Stimulated activated CD4-positive, alpha-beta T cell treated with anti-CD3 and anti-CD28 coated beads, Interleukin-1b, Interleukin-23, amount 100 ng/mL, for 4 hours (primary cell): ENCODE results near the gene DTX4.

Experiments used
- DNase-seq, 2 donors: peaks; one replicate each; pipeline ENCODE4 v3.0.0-alpha.2; 2020; ENCODE audit warnings: low read depth in 2 of 2

Gene DTX4

GRCh38 chr11:59218893-59219292, 47.0 kb downstream of the DTX4 start:
- no peak for DNase-seq

- DNase-seq = no peak
These were observed 47.9 kb downstream of the DTX4 start for GRCh38 chr11:59219836-59220235.

DNA sequence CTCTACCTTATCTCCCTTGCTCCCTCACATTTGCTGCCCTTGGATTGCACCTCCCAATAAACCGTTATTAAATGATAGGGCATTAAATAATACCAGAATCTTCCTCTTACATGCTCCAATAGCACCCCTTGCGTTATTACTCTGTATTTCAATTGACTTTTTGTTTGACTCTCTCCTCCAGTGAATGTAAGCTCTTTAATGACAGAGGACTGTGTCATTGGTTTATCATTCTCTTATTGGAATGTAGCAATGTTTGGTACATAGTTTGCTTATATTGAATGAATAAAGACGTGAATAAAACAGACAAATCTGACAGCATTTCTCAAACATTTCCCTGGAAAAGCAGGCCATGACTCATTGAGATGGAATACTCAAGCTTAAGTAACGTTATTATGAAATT, 49.5 kb downstream of the DTX4 start:
- DNase-seq = no peak

DNA sequence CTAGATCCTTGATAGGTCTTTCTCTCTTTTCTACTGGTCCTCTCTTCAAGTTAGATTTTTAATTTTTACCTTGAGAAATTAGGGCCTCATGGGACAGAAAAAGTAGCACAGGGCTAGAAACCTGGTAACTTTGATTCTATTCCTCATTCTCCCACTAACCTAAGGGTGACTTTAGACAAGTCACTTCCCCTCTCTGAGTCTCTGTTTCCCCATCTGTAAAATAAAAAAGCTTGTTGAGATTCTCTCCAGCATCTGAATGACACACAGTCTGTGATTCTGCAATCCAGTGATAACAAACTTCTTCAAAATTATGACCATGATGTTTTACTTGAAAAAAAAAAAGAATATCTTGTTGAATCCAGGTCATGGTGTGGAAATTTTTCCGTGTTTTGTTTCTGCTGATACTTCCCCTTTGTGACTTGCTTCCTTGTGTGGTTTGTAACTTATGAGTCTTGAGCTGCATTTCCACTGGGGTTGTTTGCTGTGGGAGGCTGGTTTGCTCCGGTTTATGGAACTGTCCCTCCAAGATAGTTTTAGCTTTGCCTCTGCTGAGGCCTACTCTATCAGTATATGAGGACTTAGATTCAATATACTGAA, 50.6 kb downstream of the DTX4 start:
- no peak for DNase-seq

GRCh38 chr11:59223177-59223576, 51.2 kb downstream of the DTX4 start:
- no peak for DNase-seq

DNA sequence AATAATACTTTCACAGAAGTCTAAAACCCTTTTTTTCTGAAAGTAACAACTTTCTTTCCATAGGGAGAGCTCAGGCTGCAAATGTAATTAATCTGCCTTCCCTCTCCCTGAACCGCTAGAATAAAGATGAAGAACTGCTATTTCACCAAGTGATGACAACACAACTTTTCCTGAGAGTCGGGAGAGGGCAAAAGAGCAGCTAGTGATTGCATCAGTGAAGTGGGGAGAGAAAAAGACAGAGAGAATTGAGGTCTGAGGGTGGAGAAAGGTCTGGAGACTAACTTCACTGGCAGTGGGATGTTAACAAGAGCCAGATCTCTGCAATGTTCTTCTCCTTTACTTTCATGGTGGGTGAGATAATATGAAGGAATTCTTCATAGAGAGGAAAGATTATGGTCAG, 51.7 kb downstream of the DTX4 start:
- no peak for DNase-seq

GRCh38 chr11:59224351-59224928, 52.5 kb downstream of the DTX4 start:
- DNase-seq = no peak

GRCh38 chr11:59225017-59225416, 53.1 kb downstream of the DTX4 start:
- no peak for DNase-seq

- DNase-seq = no peak
These were observed 54.5 kb downstream of the DTX4 start for GRCh38 chr11:59226396-59226795.

DNA sequence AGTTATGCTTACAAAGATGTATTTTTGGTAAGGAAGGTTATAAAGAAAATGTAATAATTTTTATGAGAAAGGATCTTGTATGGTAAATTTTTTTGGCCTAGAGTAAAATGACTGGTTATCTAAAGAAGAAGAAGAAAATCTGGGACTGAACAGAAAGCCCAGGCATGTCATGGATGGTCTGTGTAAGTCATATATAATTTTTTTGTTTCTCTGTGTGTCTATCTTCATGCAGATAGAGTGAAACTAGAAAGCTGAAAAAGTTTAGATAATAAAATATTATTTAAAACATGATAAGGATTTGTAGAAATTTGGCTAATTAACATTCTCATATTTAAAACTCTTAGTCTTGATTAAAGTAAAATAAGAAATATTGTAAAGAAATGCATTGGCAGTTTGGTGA, 68.4 kb downstream of the DTX4 start:
- no peak for DNase-seq

DNA sequence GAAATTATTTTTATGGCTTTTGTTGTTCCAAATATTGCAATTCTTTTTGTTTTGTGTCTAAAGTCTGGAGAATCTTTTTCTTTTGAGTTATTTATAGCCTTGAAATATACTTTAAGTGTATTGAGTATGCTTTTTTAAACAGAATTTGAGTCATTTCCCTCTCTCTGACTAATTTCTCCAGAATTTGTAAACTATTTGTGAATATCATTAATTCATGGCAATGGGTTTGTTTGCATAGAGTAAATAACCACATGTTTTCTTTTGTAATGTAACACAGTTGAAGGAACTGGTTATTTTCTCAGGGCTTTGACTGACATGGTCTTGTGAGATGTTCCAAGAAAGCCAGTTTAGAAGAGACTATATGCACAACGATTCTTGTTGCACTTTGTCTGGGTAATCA, 71.7 kb downstream of the DTX4 start:
- DNase-seq = no peak

DNA sequence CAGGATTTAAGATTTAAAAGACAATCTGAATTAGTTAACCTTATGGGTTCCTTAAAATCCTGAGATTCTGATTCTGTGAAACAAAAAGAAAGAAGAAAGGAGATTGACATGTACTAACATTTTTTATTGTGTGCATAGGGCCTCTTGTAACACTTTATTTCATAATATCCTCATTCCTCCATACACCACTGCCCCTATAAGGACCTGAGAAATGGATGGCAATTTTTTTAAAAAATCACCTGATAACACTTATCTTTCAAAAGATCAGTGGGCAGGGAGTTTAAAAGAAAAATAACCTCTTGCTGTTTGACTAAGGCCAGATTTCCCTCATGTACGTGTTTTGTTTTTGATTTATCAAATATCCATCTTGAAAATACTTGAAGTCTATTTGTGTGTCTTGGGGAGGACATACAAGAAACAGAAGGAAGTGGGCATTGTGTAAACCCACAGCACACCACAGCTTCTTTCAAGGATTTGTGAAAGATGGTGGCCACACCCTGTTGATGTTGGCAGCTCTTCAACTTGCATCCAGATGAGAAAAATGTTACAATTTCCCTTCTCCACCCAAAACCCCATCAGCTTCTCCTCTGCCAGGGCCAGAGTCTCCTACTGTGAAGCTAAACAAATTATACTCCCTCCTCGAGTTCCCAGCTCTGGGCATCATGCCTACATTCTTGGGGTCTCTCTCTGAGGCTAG, 75.7 kb downstream of the DTX4 start:
- DNase-seq = no peak

DNA sequence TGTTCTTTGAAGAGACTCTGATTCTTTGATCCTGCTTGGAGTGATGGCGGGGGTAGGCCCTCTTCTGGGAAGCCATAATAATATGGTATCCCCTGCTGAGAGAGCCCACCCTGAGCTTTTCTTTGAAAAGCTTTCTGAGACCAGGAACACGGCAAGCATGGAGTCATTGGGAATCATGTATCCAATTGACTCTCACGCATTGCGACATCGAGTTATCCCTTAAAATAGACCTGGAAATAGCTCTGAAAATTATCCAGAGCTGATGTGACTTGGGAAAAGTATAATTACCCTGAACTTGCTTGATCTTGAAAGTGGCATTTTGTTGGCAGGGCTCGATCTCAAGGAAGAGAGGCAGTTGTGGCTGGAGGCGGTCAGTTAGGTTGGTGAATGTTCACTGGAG, 77.6 kb downstream of the DTX4 start:
- DNase-seq = no peak

DNA sequence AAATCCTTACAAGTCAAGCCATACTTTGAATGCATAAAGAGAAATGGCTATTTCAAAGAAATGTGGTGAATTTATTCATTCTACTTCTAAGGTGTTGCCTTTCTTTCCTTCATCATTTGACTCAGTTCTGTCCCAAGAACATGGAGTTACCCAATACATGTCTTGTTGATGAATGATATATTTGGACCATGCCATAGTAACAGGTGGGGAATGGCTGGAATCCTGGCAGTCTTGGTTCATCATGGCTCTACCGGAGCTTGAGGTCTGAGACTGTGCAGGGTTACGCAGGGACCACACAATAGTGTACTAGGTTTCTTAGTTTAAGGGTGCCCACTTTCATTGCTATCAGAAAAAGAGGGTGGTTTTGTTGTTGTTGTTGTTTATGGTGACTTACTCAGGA, 81.1 kb downstream of the DTX4 start:
- no peak for DNase-seq

- DNase-seq = no peak
These were observed 82.4 kb downstream of the DTX4 start for GRCh38 chr11:59254286-59254685.

DNA sequence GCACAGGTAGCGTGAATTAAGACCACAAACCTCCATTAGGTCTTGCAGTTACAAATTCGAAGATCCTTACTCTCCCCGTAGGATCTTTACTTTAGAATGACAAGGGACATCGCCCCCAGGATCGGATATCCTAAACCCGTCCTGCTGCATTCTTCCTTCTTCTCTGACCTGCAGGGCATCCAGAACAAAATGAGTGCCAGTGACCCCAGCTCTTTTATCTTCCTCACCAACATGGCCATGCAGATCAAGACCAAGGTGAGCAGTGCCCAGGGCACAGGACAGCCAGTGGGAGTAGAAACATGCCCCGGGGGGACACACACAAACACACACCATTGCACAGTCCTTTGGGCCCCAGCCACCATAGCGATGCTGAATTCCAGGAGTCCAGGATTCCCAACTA, 83.3 kb downstream of the DTX4 start:
- DNase-seq = no peak
